HepG2 (cell line): Measurements from ENCODE around the gene FOCAD. TPM values are rescaled to one million over a fixed set of nuclear protein-coding genes. Genes with fewer than 3 reads are reported as not detected.

Experiments
- AKNA ChIP-seq: sonication (generic); formaldehyde crosslinking; IDR thresholded peaks from 2 replicates; pipeline ENCODE4 v1.4.0; 2020; ENCODE audit warnings: missing genetic modification reagents, borderline replicate concordance
- IRX3 ChIP-seq: sonication (generic); formaldehyde crosslinking; IDR thresholded peaks from 2 replicates; pipeline ENCODE4 v1.8.1; 2023; ENCODE audit warnings: mild to moderate bottlenecking, low read depth, missing genetic modification reagents, borderline replicate concordance
- MBD4 ChIP-seq: IDR thresholded peaks from 2 replicates; pipeline ENCODE4 v1.6.1; 2012; ENCODE audit warnings: low read length, inconsistent platforms, borderline replicate concordance
- PAWR ChIP-seq: sonication (generic); formaldehyde crosslinking; IDR thresholded peaks from 2 replicates; pipeline ENCODE4 v1.4.0; 2020; ENCODE audit warnings: missing genetic modification reagents, mild to moderate bottlenecking, borderline replicate concordance
- POLR2G ChIP-seq: fragments of 200-400 bp; formaldehyde crosslinking; IDR thresholded peaks from 2 replicates; pipeline ENCODE4 v1.6.1; 2018; ENCODE audit warnings: mild to moderate bottlenecking, low read depth, low read length, moderate library complexity
- PRMT3 ChIP-seq: sonication (generic); formaldehyde crosslinking; IDR thresholded peaks from 2 replicates; pipeline ENCODE4 v1.8.1; 2022; ENCODE audit warnings: low read depth, mild to moderate bottlenecking, moderate library complexity, missing genetic modification reagents, borderline replicate concordance
- SAP130 ChIP-seq: IDR thresholded peaks from 2 replicates; pipeline ENCODE4 v1.6.1; 2016; ENCODE audit warnings: low read depth
- SNAPC4 ChIP-seq: sonication (generic); formaldehyde crosslinking; IDR thresholded peaks from 2 replicates; pipeline ENCODE4 v1.4.0; 2020; ENCODE audit warnings: mild to moderate bottlenecking, missing genetic modification reagents
- TOPORS ChIP-seq: sonication (generic); formaldehyde crosslinking; IDR thresholded peaks from 2 replicates; pipeline ENCODE4 v1.8.0; 2023; ENCODE audit warnings: mild to moderate bottlenecking, missing genetic modification reagents
- ZFAT ChIP-seq: sonication (generic); formaldehyde crosslinking; conservative IDR thresholded peaks from 2 replicates; pipeline ENCODE4 v1.8.1; 2023; ENCODE audit warnings: missing genetic modification reagents, inconsistent platforms
- ZFP90 ChIP-seq: sonication (generic); formaldehyde crosslinking; IDR thresholded peaks from 2 replicates; pipeline ENCODE4 v1.8.0; 2022; ENCODE audit warnings: missing genetic modification reagents, mild to moderate bottlenecking, inconsistent platforms, borderline replicate concordance
- ZFX ChIP-seq: sonication (generic); formaldehyde crosslinking; IDR thresholded peaks from 2 replicates; pipeline ENCODE4 v1.4.0; 2020; ENCODE audit warnings: mild to moderate bottlenecking, low read depth, missing genetic modification reagents, moderate library complexity
- polyA plus RNA-seq, 8 experiments: library from polyadenylated mRNA; depleted of rRNA in 3 of 8; stranded (reverse) in 7 of 8; unstranded in 1 of 8; fragments of >200 nt; fragmentation: Illumina TruSeq in 4 of 8; extraction: Trizol in 4 of 8; gene quantifications; 2 replicates each; pipeline versions ENCODE4 v1.2.1 to v1.2.3, GENCODE V29; 2011 to 2016; ENCODE audit warnings: low read depth in 4 of 8, missing spikeins in 1 of 8, mixed read lengths in 1 of 8; ENCODE audit not compliant: insufficient read depth in 1 of 8
- total RNA-seq, 5 experiments: library from RNA; depleted of rRNA; stranded (reverse); fragments of >200 nt; fragmentation: Illumina TruSeq; extraction: Trizol; gene quantifications; 2 replicates each; pipeline ENCODE4 v1.2.3, GENCODE V29; 2016; ENCODE audit warnings: low read depth in 1 of 5
- TF ChIP-seq, protein P1 (sequence below): sonication (generic); formaldehyde crosslinking; IDR thresholded peaks from 2 replicates; pipeline ENCODE4 v1.8.0; 2023; ENCODE audit warnings: mild to moderate bottlenecking, missing genetic modification reagents
- TF ChIP-seq, protein P2 (sequence below): sonication (generic); formaldehyde crosslinking; conservative IDR thresholded peaks from 2 replicates; pipeline ENCODE4 v1.4.0; 2020; ENCODE audit warnings: mild to moderate bottlenecking, missing genetic modification reagents, moderate library complexity

The FOCAD gene
- total and polyA plus RNA-seq, 2 of the 13 experiments (the other 11 are each of a cell fraction or from before 2014, with no cell fraction given) = 18.0 to 31.1 TPM

DNA sequence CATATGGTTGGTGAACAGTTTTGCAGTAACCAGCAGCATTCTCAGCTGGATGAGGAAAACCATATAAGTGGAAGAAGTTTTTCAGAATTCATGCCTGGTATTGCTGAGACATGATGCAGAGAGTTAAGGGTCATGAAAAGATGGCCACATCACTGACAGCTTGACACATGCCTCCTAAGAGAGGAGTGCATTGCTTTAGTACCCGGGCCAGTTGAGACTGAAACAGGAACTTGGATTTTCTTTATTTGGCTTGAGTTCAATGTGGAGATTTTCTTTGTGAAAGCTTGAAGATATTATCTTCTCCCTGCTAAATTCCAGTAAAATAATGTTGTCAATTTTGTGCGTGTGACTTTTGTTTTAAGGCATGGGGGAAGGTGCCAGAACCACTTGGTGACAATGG is 311.6 kb downstream of the FOCAD start (continued):
- TF ChIP-seq SNAPC4 (CRISPR knock-in tag) = no peak
- TF ChIP-seq, protein P1, sequence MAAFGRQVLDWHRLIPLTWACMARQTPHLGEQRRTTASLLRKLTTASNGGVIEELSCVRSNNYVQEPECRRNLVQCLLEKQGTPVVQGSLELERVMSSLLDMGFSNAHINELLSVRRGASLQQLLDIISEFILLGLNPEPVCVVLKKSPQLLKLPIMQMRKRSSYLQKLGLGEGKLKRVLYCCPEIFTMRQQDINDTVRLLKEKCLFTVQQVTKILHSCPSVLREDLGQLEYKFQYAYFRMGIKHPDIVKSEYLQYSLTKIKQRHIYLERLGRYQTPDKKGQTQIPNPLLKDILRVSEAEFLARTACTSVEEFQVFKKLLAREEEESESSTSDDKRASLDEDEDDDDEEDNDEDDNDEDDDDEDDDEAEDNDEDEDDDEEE (CRISPR knock-in tag) = no peak
- no peak for TF ChIP-seq TOPORS (CRISPR knock-in tag)
- TF ChIP-seq AKNA (CRISPR knock-in tag) = no peak
- no peak for TF ChIP-seq POLR2G
- TF ChIP-seq, protein P2, sequence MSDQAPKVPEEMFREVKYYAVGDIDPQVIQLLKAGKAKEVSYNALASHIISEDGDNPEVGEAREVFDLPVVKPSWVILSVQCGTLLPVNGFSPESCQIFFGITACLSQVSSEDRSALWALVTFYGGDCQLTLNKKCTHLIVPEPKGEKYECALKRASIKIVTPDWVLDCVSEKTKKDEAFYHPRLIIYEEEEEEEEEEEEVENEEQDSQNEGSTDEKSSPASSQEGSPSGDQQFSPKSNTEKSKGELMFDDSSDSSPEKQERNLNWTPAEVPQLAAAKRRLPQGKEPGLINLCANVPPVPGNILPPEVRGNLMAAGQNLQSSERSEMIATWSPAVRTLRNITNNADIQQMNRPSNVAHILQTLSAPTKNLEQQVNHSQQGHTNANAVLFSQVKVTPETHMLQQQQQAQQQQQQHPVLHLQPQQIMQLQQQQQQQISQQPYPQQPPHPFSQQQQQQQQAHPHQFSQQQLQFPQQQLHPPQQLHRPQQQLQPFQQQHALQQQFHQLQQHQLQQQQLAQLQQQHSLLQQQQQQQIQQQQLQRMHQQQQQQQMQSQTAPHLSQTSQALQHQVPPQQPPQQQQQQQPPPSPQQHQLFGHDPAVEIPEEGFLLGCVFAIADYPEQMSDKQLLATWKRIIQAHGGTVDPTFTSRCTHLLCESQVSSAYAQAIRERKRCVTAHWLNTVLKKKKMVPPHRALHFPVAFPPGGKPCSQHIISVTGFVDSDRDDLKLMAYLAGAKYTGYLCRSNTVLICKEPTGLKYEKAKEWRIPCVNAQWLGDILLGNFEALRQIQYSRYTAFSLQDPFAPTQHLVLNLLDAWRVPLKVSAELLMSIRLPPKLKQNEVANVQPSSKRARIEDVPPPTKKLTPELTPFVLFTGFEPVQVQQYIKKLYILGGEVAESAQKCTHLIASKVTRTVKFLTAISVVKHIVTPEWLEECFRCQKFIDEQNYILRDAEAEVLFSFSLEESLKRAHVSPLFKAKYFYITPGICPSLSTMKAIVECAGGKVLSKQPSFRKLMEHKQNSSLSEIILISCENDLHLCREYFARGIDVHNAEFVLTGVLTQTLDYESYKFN = no peak
- TF ChIP-seq ZFX = no peak
- TF ChIP-seq ZFP90 (CRISPR knock-in tag) = no peak
- TF ChIP-seq IRX3 (CRISPR knock-in tag) = no peak
- no peak for TF ChIP-seq ZFAT
- TF ChIP-seq PAWR (CRISPR knock-in tag) = no peak
- no peak for TF ChIP-seq MBD4
- TF ChIP-seq PRMT3 = no peak
- no peak for TF ChIP-seq SAP130 (CRISPR knock-in tag)
